GM10248 (cell line): ENCODE results near the gene TNNT3.

Experiments
- CTCF ChIA-PET: fragments of 300-600 bp; sonication (Branson Sonifier 250); formaldehyde crosslinking; extraction: SDS; loops from one replicate; lab custom pipeline; 2021; ENCODE audit warnings: antibody characterized with exemption; lab: Yijun Ruan, JAX
- POLR2A ChIA-PET: fragments of 350-650 bp; sonication (Branson Sonifier 250); formaldehyde crosslinking; extraction: SDS; loops from one replicate; lab custom pipeline; 2020; ENCODE audit warnings: antibody characterized with exemption; lab: Yijun Ruan, JAX
- DNase-seq: peaks from one replicate; pipeline ENCODE4 v3.0.0; 2012; ENCODE audit errors: extremely low spot score
- TF ChIP-seq, protein P1 (sequence below): IDR thresholded peaks from 2 replicates; pipeline ENCODE4 v1.5.1; 2012; ENCODE audit warnings: mild to moderate bottlenecking, low read depth; ENCODE audit errors: extremely low read depth, missing control alignments, control extremely low read depth

Gene TNNT3

DNA sequence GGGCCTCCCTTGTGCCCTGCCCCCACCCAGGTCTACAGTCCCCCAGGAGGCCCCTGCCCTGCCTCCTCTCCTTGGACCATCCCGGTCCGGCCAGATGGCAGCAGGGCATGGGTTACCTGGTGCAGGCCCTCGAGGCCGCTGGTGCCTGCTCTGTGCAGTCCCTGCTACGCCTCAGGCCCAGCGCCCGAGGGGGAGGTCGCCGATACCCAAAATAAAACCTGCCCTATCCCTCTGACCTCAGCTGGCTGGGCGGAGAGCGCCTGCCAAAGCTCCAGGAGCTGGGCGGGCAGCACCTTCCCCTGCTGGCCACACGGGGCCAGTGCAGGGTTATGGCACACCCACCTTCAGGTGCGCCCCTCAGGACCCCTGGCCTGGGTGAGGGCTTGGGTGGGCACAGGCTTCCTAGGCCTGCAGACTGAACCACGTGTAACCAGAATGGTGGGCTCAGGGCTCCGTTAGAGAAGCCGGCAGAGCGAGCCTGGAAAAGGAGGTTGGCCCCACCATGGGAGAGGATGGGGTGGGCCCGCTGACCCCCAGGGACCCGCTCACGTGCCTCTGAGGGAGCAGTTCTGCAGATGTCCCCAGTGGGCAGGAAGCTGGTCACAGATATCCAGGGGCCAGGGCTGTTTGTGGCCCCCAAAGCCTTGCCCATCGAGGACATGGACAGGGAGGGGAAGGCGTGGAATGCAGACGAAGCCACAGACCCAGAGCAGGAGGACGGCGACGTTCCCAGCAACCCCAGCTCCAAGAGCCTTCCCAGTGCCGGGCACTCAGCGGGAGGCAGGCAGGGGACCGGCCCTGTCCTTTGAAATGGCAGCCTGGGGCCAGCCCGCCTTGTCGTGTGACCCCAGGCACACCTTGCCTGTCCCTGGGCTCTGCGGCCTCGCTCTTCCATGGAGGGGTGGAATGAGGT is 1.7 kb upstream of the TNNT3 start:
- POLR2A ChIA-PET, result interaction anchor here (0.7 to 0.9 kb wide), 2 partner anchors 18 to 36 kb away, joined by 3 read pairs; no protein-coding TSS in a partner anchor
- TF ChIP-seq, protein P1, sequence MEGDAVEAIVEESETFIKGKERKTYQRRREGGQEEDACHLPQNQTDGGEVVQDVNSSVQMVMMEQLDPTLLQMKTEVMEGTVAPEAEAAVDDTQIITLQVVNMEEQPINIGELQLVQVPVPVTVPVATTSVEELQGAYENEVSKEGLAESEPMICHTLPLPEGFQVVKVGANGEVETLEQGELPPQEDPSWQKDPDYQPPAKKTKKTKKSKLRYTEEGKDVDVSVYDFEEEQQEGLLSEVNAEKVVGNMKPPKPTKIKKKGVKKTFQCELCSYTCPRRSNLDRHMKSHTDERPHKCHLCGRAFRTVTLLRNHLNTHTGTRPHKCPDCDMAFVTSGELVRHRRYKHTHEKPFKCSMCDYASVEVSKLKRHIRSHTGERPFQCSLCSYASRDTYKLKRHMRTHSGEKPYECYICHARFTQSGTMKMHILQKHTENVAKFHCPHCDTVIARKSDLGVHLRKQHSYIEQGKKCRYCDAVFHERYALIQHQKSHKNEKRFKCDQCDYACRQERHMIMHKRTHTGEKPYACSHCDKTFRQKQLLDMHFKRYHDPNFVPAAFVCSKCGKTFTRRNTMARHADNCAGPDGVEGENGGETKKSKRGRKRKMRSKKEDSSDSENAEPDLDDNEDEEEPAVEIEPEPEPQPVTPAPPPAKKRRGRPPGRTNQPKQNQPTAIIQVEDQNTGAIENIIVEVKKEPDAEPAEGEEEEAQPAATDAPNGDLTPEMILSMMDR, result peak; percentile 48
- DNase-seq, result no peak
- CTCF ChIA-PET, result interaction anchor here (0.9 to 2.6 kb wide), 6 partner anchors 22 to 224 kb away, joined by 3 to 16 read pairs (median 6); partner anchors contain the start of gene PRR33

DNA sequence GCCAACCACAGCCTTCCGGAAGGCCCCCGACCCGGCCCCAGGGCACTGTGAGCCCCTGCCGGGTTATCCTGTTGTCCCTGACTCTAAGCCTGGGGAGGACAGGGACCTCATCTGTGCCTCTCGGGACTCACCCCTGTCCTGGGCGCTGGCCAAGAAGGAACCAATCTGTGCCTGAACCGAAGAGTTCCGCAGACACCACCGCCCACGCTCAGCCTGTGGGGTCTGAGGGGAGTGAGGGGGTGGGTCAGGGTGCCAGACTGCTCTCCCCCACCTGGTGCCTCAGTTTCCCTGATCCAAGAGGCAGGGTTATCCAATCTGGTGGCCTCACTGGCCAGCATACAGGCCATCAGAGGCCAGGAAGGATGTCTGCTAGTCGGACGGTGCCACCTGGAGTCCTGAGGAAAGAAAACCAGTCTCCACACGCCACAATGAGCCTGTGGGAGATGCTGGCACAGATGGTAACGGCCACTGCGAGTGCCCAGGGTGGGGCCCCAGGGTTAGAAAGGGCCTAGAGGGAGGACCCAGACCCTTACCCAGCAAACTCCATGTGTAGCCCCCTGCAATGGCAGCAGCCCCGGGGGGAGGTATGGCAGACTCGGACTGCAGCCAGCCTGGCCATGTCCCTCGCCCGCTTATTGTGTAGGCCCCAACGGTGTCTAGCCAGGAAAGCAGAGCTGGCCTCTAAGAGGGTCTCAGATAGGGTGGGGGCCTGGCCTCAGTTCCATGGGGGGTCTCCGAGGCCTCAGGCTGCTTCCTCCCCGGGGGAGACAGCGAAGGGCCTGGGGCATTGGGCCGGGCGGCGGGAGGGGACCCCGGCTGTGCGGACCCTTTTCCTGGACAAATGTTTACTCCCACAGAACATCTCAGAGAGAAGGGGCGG is 827 bp upstream of the TNNT3 start:
- CTCF ChIA-PET, result interaction anchor here (0.9 to 4.9 kb wide), 7 partner anchors 15 to 225 kb away, joined by 3 to 28 read pairs (median 4); no protein-coding TSS in a partner anchor
- POLR2A ChIA-PET, result no interaction called here
- TF ChIP-seq, protein P1, result no peak
- DNase-seq, result no peak

DNA sequence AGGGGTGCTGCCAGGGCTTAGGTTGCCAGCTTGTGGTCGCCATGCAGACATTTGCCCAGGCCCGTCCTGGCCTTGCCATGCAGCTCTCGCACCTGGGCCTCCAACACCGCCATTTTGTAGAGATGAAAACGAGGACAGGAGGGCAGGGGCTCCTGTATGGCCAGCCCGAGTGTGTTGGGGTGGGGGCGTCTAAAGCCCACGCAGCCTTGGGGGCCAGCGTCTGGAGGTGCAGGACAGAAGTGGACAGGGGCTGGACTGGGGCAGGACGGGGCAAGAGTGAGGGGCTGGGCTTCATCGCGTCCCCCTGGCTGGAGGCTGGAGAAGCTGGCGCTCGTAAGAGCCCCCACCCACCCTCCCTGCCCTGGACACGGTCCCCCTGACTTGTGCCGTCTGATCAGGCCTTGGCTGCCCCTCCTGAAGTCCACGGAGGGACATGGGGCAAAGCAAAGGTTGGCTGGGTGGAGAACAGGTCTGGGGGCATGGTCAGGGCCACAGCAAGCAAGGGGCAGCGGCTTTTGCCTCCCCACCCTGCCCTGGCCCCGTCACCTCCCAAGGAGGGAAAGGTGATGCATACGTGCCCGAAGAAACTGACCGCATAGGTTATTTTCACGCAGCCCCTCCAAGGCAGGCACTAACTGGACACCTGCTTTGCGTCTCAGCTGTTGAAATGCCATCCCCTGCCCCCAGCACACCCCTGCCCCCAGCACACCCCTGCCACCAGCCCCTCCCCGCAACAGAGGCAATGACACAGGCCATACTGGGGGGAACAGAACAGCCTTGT is 815 bp downstream of the TNNT3 start:
- ChIA-PET POLR2A (interaction anchor here (1.1 kb wide), 1 partner anchor 38 kb away, joined by 3 read pairs; no protein-coding TSS in a partner anchor), CTCF (interaction anchor here (1.2 to 4.9 kb wide), 6 partner anchors 13 to 73 kb away, joined by 3 to 28 read pairs (median 3); no protein-coding TSS in a partner anchor)
- TF ChIP-seq, protein P1, result no peak
- DNase-seq, result no peak

DNA sequence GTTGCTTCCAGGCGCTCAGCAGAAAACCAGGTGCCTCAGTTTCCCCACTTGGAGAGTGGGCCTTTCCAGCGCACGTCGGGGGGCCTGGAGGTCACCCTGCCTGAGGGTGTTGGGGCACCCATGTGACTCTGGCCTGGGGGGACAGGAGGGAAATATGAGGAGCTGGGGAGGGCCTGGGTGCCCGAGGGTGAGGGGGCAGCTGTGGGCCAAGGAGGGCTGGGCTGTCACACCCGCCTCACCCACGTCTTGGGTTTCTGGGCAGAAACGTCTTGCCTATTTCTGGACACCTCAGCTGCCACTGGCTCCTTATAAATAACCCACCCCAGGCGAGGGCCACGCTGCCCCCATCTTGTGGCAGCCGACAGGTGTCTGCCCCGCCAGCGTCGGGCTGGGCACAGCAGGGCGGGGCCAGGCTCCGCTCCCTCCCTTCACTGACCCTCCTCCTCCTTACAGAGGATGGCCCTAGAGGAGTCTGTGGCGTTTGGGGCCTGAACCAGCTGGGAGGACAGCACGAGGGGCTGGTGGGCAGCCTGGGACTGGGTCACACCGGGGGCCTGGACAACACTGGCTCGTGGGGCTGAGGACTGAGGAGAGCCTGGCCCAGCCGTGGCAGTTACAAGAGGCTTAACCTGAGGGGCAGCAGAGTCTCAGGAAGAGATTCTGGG is 1.5 kb downstream of the TNNT3 start:
- ChIA-PET CTCF (interaction anchor here (0.7 to 4.9 kb wide), 13 partner anchors 15 to 268 kb away, joined by 3 to 28 read pairs (median 3); no protein-coding TSS in a partner anchor), POLR2A (interaction anchor here (1.1 kb wide), 1 partner anchor 39 kb away, joined by 3 read pairs; no protein-coding TSS in a partner anchor)
- DNase-seq, result no peak
- TF ChIP-seq, protein P1, result no peak

DNA sequence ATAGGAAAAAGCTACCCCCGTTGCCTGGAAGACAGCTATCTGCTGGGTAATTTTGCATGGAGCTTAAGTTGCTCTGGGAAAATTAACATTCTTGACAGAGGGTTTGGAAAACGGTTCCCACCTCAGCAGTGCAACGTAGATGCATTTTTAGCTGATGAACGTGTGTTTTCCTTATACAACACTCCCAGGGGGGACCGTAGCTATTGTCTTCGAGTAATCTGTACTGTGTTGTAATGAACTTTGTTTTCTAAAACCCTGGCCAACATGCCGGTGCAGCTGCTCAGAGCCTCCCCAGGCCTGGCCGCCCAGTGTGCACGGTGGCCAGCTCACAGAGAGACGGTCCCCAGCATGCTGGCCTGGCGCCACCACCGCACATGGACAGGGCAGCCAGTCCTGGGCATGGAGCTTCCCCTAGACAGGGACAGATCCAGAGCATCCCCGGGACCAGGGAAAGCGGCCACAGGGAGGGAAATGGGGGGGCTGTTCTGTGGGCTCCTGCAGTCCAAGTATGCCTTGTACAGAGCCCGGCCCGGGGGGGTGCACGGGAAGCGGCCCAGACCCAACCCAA is 2.2 kb downstream of the TNNT3 start:
- ChIA-PET POLR2A (interaction anchor here (1.1 kb wide), 1 partner anchor 39 kb away, joined by 3 read pairs; no protein-coding TSS in a partner anchor), CTCF (interaction anchor here (0.7 to 4.9 kb wide), 13 partner anchors 14 to 269 kb away, joined by 3 to 28 read pairs (median 3); no protein-coding TSS in a partner anchor)
- TF ChIP-seq, protein P1, result no peak
- DNase-seq, result no peak
